Measurements from ENCODE around the gene PHTF2.
"Not testable (repeated sequence)": the region's sequence is repeated elsewhere in the genome, so short reads cannot be mapped to it uniquely, and the experiment has no call there.

The PHTF2 gene

DNA sequence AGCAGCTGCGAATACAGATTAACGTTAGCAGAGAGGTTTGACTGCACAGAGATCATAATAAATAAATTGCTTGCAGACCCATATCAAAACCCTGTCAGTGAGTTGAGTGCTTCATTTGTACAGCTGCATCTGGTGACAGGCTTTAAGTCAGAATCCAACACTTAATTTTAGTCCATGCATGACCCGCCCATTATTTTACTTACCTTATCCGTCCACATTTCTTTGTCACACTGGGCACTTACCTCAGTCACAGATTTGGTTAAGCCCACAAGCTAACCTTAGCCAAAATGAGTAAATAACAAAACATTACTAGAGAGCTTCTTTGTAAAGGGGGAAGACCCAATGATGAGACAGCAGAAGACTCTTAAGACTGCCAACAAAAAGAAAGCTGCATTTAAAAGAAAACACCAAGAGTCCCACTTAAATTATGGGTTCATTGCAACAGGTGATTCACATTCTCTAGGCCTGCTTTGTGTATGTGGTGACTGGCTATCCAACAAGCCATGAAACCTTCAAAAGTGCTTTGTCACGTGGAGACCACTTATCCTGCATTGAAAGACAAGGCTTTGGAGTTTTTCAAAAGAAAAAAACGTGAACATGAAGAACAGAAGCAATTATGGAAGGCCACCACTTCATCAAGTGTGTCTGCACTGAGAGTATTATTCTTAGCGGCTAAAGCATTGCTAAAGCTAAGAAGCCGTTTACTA lies 32.2 kb downstream of the PHTF2 start:
- DNase-seq (ENCODE audit: low spot score) = no peak

DNA sequence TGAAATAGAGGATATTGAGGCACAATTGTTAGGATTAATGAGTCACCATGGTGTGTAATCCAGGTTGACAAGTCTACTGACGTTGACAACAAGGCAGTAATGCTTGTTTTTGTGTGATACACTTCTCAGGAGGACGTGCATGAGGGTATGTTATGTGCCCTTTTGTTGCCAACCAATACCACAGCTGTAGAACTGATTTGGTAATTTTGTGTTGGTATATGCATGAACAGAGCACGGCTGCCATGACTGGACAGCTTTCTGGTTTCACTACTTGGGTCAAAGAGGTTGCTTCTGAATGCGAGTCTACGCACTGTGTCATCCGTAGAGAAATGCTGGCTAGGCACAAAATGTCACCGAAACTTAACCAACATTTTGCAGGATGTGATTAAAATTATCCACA lies 32.9 kb downstream of the PHTF2 start:
- DNase-seq (ENCODE audit: low spot score) = no peak

DNA sequence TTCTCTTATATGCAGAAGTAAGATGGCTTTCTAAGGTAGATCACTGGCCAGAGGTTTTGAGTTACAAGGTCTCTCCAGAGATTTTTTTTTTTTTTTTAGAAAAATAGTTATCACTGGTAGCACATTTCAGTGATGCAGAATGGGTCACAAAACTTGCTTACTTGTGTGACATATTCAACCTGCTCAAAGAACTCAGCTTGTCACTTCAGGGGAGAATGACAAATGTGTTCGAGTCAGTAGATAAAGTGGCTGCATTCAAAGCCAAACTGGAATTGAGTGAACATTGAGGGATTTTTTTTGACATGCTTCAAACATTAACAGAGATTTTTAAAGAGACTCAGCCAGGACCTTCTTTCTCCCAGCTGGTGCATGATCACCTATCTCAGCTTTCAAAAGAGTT lies 33.4 kb downstream of the PHTF2 start:
- no peak for DNase-seq (ENCODE audit: low spot score)

DNA sequence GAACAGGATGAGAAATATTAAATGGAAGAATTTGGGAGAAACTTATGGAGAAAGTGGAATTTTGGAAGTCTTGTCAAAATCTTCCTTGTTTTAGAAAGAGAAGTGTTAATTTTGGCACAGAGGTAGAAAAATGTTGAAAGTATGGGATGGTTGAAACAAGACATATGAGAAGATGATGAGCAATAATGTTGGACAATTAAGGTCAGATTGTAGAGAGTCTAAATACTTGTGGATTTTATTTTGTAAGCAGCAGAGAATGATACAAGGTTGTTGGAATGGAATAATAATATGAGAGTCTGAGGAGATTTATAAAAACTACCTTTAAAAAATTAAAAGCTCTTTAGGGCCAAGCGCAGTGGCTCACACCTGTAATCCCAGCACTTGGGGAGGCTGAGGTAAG lies 34.6 kb downstream of the PHTF2 start:
- DNase-seq (ENCODE audit: low spot score) = no peak

DNA sequence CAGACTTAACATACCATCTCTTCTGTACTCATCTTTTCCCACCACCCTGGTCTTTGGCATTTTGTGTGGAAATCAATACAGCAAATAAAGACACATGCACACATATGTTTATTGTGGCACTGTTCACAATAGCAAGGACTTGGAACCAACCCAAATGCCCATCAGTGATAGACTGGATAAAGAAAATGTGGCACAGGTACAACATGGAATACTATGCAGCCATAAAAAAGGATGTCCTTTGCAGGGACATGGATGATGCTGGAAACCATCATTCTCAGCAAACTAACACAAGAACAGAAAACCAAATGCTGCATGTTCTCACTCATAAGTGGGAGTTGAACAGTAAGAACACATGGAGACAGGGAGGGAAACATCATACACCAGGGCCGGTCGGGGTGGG lies 37.9 kb downstream of the PHTF2 start:
- not testable (repeated sequence) for DNase-seq (ENCODE audit: low spot score)

DNA sequence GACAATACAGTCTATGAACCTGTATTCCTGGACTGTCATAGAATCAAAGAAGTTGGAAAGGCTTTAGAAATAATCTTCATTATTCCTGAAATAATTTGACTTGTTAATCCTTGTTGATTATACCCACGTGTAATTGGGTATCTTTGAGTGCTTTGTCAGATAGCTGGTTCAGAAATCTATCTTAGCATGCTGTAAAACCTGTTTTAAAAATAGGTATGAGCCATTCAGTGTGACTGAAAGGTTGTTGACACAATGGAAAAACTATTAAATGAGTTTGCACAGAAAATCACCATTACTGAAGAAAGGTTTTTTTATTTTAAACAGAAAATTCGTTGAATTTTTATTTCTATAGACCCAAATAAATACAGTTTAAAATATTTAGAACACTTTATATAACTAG lies 38.7 kb downstream of the PHTF2 start:
- DNase-seq (ENCODE audit: low spot score) = no peak

DNA sequence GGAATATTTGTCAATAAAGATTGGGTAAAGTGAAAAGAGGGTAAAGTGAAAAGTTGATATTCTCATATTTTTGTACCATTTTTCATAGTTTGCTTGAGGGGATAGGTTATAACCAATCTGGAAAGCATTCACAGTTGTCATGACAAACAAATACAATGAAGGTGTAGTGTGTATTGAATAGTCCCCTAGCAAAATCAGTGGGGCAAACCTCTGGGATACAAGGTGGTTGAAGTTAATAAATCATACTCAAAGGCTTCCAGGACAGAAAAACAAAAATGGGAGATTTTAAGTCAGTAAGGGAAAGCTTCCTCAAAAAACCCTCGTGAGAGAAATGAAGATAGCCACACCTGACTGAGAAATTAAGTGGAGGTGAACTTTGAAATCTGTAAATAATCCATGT lies 39.4 kb downstream of the PHTF2 start:
- no peak for DNase-seq (ENCODE audit: low spot score)

DNA sequence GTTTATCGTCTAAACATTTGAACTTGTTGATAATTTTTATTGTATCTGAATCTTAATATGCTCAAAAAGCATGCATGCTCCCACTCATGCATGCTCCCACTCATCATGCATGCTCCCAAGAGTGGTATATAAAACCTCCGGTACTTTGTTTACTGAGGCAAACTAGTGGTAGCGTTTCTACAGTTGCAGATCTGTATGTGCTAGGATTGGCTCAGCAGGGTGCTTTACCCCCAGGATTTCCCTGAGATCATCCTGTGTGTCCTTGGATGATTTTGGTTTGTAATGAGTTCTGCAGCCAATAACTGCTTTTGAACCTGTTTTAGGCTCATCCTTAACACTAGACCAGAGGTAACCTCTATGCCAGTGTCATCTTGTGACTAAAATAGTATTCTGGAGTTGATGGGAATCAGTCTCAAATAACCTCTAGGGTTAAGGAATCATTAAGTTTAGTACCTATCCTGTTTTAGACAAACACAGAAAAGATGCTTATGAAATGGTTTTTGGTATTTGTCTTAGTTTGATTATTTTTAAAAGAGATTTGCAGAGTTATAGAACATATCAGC lies 40.4 kb downstream of the PHTF2 start:
- DNase-seq (ENCODE audit: low spot score) = no peak

DNA sequence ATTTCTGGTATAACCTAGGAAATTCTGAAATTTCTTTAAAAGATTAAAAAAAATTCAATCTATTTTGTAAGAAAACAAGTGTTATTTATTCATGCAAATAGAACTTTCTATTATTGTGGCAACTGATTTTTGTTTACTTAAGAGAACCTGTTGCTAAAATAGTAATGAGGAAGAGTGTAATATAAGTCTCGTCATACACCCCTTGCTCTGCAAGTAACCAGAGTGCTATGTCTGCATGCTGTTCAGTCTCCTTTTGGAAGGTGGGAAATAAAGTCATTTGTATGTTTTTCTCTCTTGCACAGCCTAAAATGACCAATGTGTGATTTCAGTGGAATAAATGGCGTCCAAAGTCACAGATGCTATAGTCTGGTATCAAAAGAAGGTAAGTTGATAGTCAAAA lies 41.3 kb downstream of the PHTF2 start:
- DNase-seq (ENCODE audit: low spot score) = no peak

DNA sequence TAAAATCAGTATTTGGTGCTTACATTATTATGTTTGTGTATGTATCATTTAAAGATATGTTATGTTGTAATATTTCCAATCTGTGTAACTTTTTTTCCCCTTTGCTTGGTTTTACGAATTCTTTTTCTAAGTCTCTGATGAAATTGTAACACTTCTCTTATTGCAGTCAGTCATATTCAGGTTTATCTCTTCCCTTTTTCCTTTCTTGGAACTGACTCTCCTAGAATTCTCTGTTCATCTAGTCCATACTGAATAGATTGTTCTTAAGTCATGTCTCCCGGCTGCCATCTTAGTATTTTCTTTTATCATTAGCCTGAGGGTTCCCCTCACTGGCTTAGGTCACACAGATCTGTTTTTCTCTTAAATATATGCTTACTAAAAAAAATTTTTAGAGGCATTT lies 44.6 kb downstream of the PHTF2 start:
- no peak for DNase-seq (ENCODE audit: low spot score)

DNA sequence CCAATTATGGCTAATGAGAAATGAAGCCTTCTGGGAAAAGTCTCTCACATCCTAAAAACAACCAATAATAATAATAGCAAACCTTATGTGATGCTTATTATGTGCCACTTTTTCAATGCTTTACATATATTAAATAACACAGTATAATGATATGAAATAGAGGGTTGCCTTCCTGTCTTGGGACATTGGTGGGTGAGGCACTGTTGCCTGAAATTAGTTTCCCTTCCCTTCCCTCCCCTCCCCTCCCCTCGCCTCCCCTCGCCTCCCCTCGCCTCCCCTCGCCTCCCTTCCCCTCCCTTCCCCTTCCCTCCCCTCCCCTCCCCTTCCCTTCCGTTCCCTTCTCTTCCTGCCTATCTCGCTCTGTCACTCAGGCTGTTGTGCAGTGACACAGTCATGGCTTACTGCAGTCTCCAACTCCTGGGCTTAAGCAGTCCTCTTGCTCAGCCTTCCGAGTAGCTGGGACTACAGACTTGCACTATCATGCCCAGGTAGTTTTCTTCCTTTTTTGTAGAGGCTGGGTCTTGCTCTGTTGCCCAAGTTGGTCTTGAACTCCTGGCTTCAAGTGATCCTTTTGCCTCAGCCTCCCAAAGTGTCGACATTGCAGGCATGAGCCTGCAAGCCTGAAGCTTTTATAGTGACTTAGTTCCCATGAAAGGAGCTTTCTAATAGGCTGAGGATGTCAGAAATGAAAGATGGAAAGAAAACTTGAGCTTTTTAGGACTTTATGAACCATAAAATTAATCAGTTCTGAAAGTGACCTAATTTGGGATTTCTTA lies 47.9 kb downstream of the PHTF2 start:
- no peak for DNase-seq (ENCODE audit: low spot score)

DNA sequence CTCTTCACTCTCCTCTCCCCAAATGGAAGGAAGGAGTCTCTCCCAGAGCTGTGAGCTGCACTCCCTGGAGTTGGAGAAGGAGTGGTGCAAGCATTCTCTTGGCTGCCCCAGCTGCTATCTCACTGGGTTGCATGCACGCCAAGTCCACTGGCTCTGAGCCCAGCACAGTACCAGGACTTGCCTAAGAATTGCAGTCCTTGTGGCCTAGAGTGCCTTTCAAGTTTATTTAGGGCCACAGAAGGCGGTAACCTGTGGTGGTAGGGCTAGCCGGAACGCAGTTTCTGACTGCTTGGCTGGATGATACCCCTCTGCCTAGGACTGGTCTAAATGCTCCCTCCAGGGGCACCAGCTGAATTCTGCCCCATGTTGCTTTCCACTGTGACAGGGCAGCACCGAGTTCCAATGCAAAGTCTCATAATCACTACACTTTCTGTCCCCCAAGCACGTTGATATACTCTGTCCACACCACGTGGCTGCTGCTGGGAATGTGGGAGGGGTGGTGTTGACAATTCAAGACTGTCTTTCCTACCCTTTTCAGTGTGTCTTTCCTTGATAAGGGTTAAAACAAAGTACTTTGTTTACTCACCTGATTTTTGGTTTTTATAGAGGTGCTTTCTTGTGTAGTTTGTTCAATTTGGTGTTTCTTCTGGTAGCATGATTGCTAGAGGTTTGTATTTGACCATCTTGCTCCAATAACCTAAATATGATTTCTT lies 57.0 kb downstream of the PHTF2 start:
- peak; percentile 47 for DNase-seq (ENCODE audit: low spot score)

DNA sequence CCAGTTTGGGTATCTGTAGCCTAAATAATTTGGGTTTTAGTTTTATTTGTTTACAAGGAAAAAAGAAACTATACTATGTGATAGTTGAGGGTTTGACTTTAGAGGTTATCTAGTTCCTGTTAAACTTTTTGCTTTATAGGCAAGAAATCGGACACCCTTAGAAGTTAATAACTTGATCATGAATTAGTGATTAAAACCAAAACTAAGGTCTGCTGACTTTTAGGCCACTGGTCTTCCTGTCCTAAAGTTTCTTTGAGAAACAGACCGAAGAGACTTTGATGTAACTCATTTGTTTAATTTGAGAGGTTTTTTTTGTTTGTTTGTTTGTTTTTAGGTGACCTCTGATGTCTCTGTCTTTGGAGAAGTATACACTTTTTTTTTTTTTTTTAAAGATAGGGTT lies 59.7 kb downstream of the PHTF2 start:
- DNase-seq (ENCODE audit: low spot score) = no peak

DNA sequence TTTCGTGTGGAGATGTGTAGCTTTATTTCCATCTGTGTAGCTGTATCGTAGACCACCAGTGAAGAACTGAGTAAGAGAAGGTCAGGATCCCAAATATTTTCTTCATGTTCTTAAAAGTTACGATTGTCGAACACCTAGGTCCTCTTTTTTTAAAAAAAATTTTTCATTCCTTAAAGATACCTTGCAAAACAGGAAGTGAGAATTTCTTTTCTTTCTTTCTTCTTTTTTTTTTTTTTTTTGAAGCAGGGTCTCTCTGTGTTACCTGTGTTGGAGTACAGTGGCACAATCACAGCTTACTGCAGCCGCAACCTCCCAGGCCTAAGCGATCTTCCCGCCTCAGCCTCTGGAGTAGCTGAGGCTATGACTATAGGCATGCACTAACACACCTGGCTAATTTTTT lies 60.8 kb downstream of the PHTF2 start:
- DNase-seq (ENCODE audit: low spot score) = no peak

DNA sequence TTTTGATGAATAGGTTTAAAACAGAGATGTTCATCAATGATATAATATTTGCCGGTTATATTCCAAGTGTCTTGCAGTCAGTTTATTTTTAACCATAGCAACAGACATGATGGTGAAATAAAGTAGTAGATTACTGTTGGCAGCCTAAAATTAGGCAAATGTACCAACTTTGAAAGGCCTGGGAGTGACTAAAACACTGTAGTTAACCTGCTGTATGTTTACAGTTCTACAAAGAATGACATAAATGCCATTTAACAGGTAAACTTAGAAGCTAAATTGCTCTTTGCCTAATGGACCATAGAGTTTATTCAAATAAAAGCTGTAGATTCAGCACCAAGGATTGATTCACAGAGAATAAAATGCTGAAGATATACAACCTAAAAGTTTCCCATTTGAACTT lies 64.1 kb downstream of the PHTF2 start:
- no peak for DNase-seq (ENCODE audit: low spot score)

DNA sequence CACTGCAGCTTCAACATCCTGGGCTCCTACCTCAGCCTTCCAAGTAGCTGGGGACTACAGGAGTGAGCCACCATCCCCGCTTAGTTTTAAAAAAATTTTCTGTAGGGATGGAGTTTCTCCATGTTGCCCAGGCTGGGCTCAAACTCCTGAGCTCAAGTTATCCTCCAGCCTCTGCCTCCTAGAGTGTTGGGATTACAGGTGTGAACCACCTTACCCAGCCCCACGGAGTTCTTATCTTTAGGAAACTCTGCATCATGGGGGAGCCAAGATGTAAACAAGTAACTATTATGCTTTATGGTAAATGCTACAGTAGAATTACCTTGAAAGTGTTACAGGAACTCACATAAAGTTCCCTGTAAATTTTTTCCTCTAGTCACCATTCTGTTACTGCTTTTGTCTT lies 65.3 kb downstream of the PHTF2 start:
- no peak for DNase-seq (ENCODE audit: low spot score)

DNA sequence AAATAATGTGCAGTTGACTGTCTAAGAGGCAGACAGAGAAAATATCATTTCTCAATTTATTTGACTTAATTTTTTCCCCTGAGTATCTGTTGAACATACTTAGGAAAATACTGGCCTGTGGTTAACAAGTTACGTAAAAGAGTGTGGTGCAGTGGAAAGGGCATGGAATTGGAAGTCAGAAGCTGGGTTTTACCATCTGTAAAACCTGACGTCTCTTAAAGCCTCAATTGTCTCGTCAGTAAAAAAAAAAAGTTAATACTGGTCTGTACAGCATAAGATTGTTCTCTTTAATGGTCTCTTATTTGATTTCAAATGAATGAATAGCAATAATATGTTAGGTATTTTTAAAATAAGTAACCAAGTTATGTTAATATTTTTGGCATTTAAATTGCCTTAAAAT lies 67.8 kb downstream of the PHTF2 start:
- no peak for DNase-seq (ENCODE audit: low spot score)

DNA sequence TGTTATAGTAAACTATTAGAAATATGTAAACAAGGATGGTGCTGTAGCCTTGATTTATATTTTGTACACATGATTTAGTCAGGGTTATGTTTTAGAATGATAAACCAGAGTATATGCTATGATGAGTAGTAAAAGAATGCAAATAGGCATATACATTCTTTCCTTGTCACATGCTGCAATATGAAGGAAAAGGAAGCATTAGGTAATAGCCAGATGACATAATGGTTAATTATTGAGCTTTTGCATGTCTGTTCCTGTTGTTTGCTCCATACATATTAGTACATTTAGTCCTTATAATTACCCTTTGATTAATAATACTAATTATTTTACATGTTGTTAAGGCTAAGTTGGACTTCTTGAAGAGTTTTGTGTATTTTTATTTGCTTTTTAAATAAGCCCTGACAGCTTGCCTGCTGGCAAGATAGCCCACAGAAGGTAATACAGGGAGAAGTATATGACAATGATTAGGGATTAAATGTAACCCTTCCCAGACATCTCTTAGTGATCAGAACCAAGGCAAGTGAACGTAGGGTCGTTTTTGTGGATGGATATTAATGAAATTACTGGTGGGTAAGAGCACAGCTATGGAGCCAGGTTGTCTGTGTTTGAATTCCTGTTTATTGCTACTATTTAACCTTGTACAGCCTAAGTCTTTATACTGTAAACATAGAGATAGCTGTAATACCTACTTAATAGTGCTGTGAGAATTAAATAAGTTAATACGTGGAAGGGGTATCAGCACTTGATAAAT lies 68.4 kb downstream of the PHTF2 start:
- no peak for DNase-seq (ENCODE audit: low spot score)

DNA sequence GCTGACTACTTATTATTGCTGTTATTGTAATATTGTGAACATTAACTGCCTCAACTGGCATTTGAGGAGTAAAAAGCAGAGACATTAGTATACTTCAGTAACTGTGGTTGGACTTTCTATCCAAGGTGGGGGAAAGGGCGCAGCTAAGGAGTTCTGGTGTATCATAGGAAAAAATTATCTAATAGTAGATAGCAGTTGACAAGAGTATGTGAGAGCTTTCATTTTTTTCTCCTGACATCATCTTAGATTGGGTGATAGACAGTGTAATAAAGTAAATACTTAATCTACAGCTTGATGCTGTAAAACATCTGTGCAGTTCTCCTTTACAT lies 68.9 kb downstream of the PHTF2 start:
- DNase-seq (ENCODE audit: low spot score) = no peak

DNA sequence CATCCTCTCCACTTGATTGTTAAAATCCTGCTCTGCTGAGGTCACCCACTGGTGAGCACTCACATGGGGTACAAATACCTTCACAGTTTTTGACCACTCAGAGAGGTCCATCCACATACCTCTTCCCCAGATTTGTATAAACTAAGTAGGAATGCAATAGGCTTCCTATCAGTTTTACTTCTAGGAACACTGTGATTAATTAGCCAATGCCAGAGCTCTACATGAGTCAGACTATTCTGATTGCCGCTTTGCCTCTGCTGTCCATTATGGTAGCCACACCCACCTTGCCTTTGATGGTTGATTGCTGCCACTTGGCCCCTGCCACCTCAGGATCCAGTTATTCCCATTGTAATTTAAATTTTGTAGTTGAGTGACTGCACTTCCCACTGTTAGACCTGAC lies 73.7 kb downstream of the PHTF2 start:
- not testable (repeated sequence) for DNase-seq (ENCODE audit: low spot score)

DNA sequence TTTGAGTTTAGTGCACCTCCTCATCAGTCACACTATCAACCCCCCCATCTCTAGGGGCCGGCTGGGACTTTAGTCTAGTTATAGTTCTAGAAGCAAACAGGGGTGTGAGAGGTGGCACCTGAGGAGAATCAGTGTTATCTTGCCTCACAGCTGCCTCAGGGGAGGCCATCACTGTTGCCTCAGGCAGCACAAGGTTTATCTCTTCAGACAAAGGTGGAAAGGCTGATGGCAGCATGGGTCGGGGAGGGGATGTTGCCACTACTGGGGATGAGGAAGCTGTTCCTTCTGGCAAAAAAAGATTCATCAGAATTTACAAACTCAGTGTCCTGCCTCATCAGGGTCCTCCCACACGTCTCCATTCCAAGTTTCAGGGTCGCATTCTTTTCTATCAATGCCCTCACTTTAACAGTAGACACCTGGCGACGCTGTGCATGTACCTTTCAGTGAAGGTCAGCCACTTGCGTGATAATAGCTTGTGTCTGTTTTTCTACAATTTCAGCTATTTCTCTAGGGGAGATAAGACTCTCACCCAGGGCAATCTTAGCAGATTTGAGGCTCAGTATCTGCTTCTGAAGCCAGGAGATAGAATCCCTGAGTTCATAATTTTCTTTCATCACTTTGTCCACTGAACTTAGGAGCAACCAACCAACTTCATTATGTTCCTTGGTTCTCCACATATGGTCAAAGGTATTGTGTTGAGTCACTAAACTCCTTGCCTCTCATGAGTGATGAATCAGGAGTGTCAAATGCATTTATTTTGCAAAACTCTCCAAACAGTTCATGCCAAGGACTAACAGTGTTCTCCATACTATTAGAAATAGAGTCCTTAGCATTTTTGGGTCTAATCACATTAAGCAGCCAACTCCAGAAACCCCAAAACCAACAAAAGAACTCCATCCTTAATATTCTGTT lies 75.1 kb downstream of the PHTF2 start:
- not testable (repeated sequence) for DNase-seq (ENCODE audit: low spot score)

All from cerebellar cortex (tissue), 1 donor.